Activated CD4-positive, CD25-positive, alpha-beta regulatory T cell (primary cell): Measurements from ENCODE around the gene FAM174C.
A peak's percentile ranks its signal among the peaks of the same experiment; 100 is the strongest.

Experiments used
- DNase-seq, 4 experiments: peaks; one replicate each; lab custom pipeline; 2025; lab: John Stamatoyannopoulos, UW

Gene FAM174C

GRCh38 chr19:1286487-1287353, 11.4 kb downstream of the FAM174C start:
- DNase-seq, result no peak

- DNase-seq, result no peak
These were observed 12.3 kb downstream of the FAM174C start for GRCh38 chr19:1287354-1288225.

GRCh38 chr19:1288226-1288612, 12.9 kb downstream of the FAM174C start:
- DNase-seq, result no peak

GRCh38 chr19:1288833-1289685, 13.7 kb downstream of the FAM174C start:
- no peak for DNase-seq

GRCh38 chr19:1289686-1290025, 14.3 kb downstream of the FAM174C start:
- no peak for DNase-seq

- DNase-seq, result no peak
These were observed 14.9 kb downstream of the FAM174C start for GRCh38 chr19:1290196-1290702.

- DNase-seq, result no peak
These were observed 15.6 kb downstream of the FAM174C start for GRCh38 chr19:1290703-1291651.

GRCh38 chr19:1291761-1292418, 16.6 kb downstream of the FAM174C start:
- no peak for DNase-seq

GRCh38 chr19:1292419-1293151, 17.3 kb downstream of the FAM174C start:
- no peak for DNase-seq

- DNase-seq, result no peak
These were observed 18.7 kb downstream of the FAM174C start for GRCh38 chr19:1293782-1294604.

GRCh38 chr19:1294688-1295087, 19.4 kb downstream of the FAM174C start:
- DNase-seq, result no peak

GRCh38 chr19:1295169-1296012, 20.1 kb downstream of the FAM174C start:
- peak in 2 of 4 experiments; percentile 29 to 30 for DNase-seq

- no peak for DNase-seq
These were observed 20.7 kb downstream of the FAM174C start for GRCh38 chr19:1296078-1296477.

- DNase-seq, result no peak
These were observed 21.4 kb downstream of the FAM174C start for GRCh38 chr19:1296575-1297271.

- no peak for DNase-seq
These were observed 22.9 kb downstream of the FAM174C start for GRCh38 chr19:1298235-1298634.

- DNase-seq, result no peak
These were observed 24.5 kb downstream of the FAM174C start for GRCh38 chr19:1299801-1300200.
